Sigmoid colon (tissue), 3 donors: ENCODE results near the gene YWHAG.

Experiments used
- CTCF ChIP-seq, 4 experiments: fragments of 450-650 bp in 3 of 4; fragments of 200-600 bp in 1 of 4; IDR thresholded peaks; one replicate each; pipeline ENCODE4 v1.5.1; 2016 to 2019; ENCODE audit warnings: antibody characterized with exemption in 4 of 4, mild to moderate bottlenecking in 3 of 4, moderate library complexity in 2 of 4
- POLR2A ChIP-seq, 2 donors: fragments of 450-650 bp; IDR thresholded peaks; one replicate each; pipeline ENCODE4 v1.6.1; 2016; ENCODE audit warnings: antibody characterized with exemption in 2 of 2, mild to moderate bottlenecking in 2 of 2, moderate library complexity in 2 of 2

- no peak for TF ChIP-seq CTCF (IDR thresholded peaks at IDR 0.05)
- TF ChIP-seq POLR2A (IDR thresholded peaks at IDR 0.05) = no peak
Observed at GRCh38 chr7:76281706-76282343, 77.0 kb downstream of the YWHAG start.
